ENCODE results near the gene UGT2A1. TPM values are rescaled to one million over a fixed set of nuclear protein-coding genes. Genes with fewer than 3 reads are reported as not detected.
"Not testable (repeated sequence)": the region's sequence is repeated elsewhere in the genome, so short reads cannot be mapped to it uniquely, and the experiment has no call there.

The UGT2A1 gene
- polyA plus RNA-seq, 1 donor (not counting 4 experiments of a cell fraction or from before 2014, with no cell fraction given) = not detected

DNA sequence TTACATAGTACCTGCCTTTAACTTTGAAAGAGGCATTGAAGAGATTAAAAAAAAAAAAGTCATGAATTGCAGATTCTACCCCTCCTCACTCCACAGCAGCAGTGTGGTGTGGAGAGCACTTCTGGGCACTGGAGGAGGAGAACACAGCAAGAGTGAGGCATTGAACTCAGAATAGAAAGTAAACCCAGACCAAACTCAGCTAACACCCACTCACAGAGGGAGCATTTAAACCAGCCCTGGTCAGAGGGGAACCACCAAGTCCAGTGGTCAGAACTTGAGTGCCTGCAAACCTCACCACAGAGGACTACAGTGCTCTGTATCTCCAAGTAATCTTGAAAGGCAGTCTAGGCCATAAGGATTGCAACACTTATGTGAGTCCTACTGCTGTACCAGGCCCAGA is 15.6 kb upstream of the UGT2A1 start:
- FAIRE-seq = no peak
- H3K9ac ChIP-seq (ENCODE audit: control insufficient read depth, extremely low read depth, insufficient read depth, low read length) = no peak overlapping the region
- dilution Hi-C loops (cut with MboI; ENCODE audit: extremely low pct_ligation_motif_present, low sequenced_read_pairs) = no loop called here

DNA sequence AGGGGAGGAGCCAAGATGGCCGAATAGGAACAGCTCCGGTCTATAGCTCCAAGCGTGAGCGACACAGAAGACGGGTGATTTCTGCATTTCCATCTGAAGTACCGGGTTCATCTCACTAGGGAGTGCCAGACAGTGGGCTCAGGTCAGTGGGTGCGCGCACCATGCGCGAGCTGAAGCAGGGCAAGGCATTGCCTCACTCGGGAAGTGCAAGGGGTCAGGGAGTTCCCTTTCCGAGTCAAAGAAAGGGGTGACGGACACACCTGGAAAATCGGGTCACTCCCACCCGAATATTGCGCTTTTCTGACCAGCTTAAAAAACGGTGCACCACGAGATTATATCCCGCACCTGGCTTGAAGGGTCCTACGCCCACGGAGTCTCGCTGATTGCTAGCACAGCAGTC is 11.0 kb upstream of the UGT2A1 start:
- H4K20me1 ChIP-seq (ENCODE audit: control insufficient read depth, extremely low read depth, insufficient read depth, low read length); H3K9me1 ChIP-seq (ENCODE audit: control insufficient read depth, extremely low read depth, insufficient read depth, low read length); dilution Hi-C loops (cut with MboI; ENCODE audit: extremely low pct_ligation_motif_present, low sequenced_read_pairs); DNase-seq (ENCODE audit: low read depth, low spot score); H2AFZ ChIP-seq (ENCODE audit: control insufficient read depth, low read length); H3K79me2 ChIP-seq (ENCODE audit: control insufficient read depth, insufficient read depth, low read length); H3K4me1 ChIP-seq (ENCODE audit: control insufficient read depth, extremely low read depth, insufficient read depth, low read length); H3K27ac ChIP-seq (ENCODE audit: control insufficient read depth, insufficient read depth, low read length); H3K9ac ChIP-seq (ENCODE audit: control insufficient read depth, extremely low read depth, insufficient read depth, low read length); H3K36me3 ChIP-seq (ENCODE audit: control insufficient read depth in 2 of 2, extremely low read depth in 1 of 2, insufficient read depth in 2 of 2, low read length in 2 of 2); FAIRE-seq; H3K27me3 ChIP-seq (ENCODE audit: control insufficient read depth, extremely low read depth, insufficient read depth, low read length); H3K4me3 ChIP-seq (ENCODE audit: control insufficient read depth in 2 of 3, extremely low read depth in 1 of 3, insufficient read depth in 2 of 3, low read depth in 1 of 3, low read length in 3 of 3); H3K4me2 ChIP-seq (ENCODE audit: control insufficient read depth, extremely low read depth, insufficient read depth, low read depth, low read length); H3K9me3 ChIP-seq (ENCODE audit: control insufficient read depth, low read depth, low read length): not testable (repeated sequence)

More for the DNA sequence above, 15.6 kb upstream of the UGT2A1 start:
- H3K4me1 ChIP-seq (ENCODE audit: control insufficient read depth, extremely low read depth, insufficient read depth, low read length) = no peaks in the 10 kb centered on the region
- no peak for TF ChIP-seq EZH2 (IDR thresholded peaks at IDR 0.05; ENCODE audit: low read length)
- TF ChIP-seq, protein P1, sequence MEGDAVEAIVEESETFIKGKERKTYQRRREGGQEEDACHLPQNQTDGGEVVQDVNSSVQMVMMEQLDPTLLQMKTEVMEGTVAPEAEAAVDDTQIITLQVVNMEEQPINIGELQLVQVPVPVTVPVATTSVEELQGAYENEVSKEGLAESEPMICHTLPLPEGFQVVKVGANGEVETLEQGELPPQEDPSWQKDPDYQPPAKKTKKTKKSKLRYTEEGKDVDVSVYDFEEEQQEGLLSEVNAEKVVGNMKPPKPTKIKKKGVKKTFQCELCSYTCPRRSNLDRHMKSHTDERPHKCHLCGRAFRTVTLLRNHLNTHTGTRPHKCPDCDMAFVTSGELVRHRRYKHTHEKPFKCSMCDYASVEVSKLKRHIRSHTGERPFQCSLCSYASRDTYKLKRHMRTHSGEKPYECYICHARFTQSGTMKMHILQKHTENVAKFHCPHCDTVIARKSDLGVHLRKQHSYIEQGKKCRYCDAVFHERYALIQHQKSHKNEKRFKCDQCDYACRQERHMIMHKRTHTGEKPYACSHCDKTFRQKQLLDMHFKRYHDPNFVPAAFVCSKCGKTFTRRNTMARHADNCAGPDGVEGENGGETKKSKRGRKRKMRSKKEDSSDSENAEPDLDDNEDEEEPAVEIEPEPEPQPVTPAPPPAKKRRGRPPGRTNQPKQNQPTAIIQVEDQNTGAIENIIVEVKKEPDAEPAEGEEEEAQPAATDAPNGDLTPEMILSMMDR (optimal IDR thresholded peaks at IDR 0.05 in 1 of 3, IDR thresholded peaks at IDR 0.05 in 1 of 3, conservative IDR thresholded peaks at IDR 0.05 in 1 of 3; ENCODE audit: extremely low read depth in 1 of 3, insufficient read depth in 2 of 3, low read length in 3 of 3) = no peak
- no peak overlapping the region for H3K4me2 ChIP-seq (ENCODE audit: control insufficient read depth, extremely low read depth, insufficient read depth, low read depth, low read length)
- no peaks in the 10 kb centered on the region for H3K36me3 ChIP-seq (ENCODE audit: control insufficient read depth in 2 of 2, extremely low read depth in 1 of 2, insufficient read depth in 2 of 2, low read length in 2 of 2)
- DNase-seq (ENCODE audit: low read depth, low spot score) = no peak
- no peaks in the 10 kb centered on the region for H3K9me1 ChIP-seq (ENCODE audit: control insufficient read depth, extremely low read depth, insufficient read depth, low read length)
- no peaks in the 10 kb centered on the region for H3K9me3 ChIP-seq (ENCODE audit: control insufficient read depth, low read depth, low read length)
- no peaks in the 10 kb centered on the region for H3K79me2 ChIP-seq (ENCODE audit: control insufficient read depth, insufficient read depth, low read length)
- no peaks in the 10 kb centered on the region for H4K20me1 ChIP-seq (ENCODE audit: control insufficient read depth, extremely low read depth, insufficient read depth, low read length)
- no peak overlapping the region for H3K27ac ChIP-seq (ENCODE audit: control insufficient read depth, insufficient read depth, low read length)
- H2AFZ ChIP-seq (ENCODE audit: control insufficient read depth, low read length) = no peak overlapping the region
- H3K4me3 ChIP-seq (ENCODE audit: control insufficient read depth in 2 of 3, extremely low read depth in 1 of 3, insufficient read depth in 2 of 3, low read depth in 1 of 3, low read length in 3 of 3) = no peak overlapping the region
- H3K27me3 ChIP-seq (ENCODE audit: control insufficient read depth, extremely low read depth, insufficient read depth, low read length) = no peaks in the 10 kb centered on the region

DNA sequence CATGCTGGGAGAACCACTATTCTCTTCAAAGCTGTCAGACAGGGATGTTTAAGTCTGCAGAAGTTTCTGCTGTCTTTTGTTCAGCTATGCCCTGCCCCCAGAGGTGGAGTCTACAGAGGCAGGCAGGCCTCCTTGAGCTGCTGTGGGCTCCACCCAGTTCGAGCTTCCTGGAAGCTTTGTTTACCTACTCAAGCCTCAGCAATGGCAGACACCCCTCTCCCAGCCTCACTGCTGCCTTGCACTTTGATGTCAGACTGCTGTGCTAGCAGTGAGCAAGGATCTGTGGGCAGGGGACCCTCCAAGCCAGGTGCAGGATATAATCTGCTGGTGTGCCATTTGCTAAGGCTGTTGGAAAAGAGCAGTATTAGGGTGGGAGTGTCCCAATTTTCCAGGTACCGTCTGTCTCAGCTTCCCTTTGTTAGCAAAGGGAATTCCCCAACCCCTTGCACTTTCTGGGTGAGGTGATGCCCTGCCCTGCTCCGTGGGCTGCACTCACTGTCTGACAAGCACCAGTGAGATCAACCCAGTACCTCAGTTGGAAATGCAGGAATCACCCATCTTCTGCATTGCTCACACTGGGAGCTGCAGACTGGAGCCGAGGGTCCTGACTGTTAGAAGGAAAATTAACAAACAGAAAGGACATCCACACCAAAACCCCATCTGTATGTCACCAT is 8.2 kb upstream of the UGT2A1 start:
- DNase-seq (ENCODE audit: low read depth, low spot score); H4K20me1 ChIP-seq (ENCODE audit: control insufficient read depth, extremely low read depth, insufficient read depth, low read length); H3K4me3 ChIP-seq (ENCODE audit: control insufficient read depth in 2 of 3, extremely low read depth in 1 of 3, insufficient read depth in 2 of 3, low read depth in 1 of 3, low read length in 3 of 3); H2AFZ ChIP-seq (ENCODE audit: control insufficient read depth, low read length); H3K79me2 ChIP-seq (ENCODE audit: control insufficient read depth, insufficient read depth, low read length); H3K27ac ChIP-seq (ENCODE audit: control insufficient read depth, insufficient read depth, low read length); H3K9ac ChIP-seq (ENCODE audit: control insufficient read depth, extremely low read depth, insufficient read depth, low read length); H3K4me2 ChIP-seq (ENCODE audit: control insufficient read depth, extremely low read depth, insufficient read depth, low read depth, low read length); H3K4me1 ChIP-seq (ENCODE audit: control insufficient read depth, extremely low read depth, insufficient read depth, low read length); FAIRE-seq; H3K36me3 ChIP-seq (ENCODE audit: control insufficient read depth in 2 of 2, extremely low read depth in 1 of 2, insufficient read depth in 2 of 2, low read length in 2 of 2); H3K27me3 ChIP-seq (ENCODE audit: control insufficient read depth, extremely low read depth, insufficient read depth, low read length); H3K9me3 ChIP-seq (ENCODE audit: control insufficient read depth, low read depth, low read length); dilution Hi-C loops (cut with MboI; ENCODE audit: extremely low pct_ligation_motif_present, low sequenced_read_pairs); H3K9me1 ChIP-seq (ENCODE audit: control insufficient read depth, extremely low read depth, insufficient read depth, low read length): not testable (repeated sequence)

Data from keratinocyte (primary cell).